HEK293 (cell line): Measurements from ENCODE around the gene GAK.

Experiments
- ATF2 ChIP-seq: fragments of 450-650 bp; formaldehyde crosslinking; IDR thresholded peaks from 2 replicates; pipeline ENCODE4 v1.5.1; 2016; ENCODE audit warnings: missing biosample characterization, missing genetic modification characterization, low read depth
- CTCF ChIP-seq: fragments of 450-650 bp; formaldehyde crosslinking; IDR thresholded peaks from 2 replicates; pipeline ENCODE4 v1.5.1; 2016; ENCODE audit warnings: missing biosample characterization, missing genetic modification characterization
- GLIS1 ChIP-seq: fragments of 450-650 bp; formaldehyde crosslinking; IDR thresholded peaks from 2 replicates; pipeline ENCODE4 v1.5.1; 2016; ENCODE audit warnings: missing biosample characterization, missing genetic modification characterization
- SP7 ChIP-seq: fragments of 450-650 bp; formaldehyde crosslinking; IDR thresholded peaks from 2 replicates; pipeline ENCODE4 v1.5.1; 2016; ENCODE audit warnings: missing biosample characterization, missing genetic modification characterization
- ZBTB1 ChIP-seq: fragments of 450-650 bp; formaldehyde crosslinking; IDR thresholded peaks from 2 replicates; pipeline ENCODE4 v1.5.1; 2016; ENCODE audit warnings: missing biosample characterization, missing genetic modification characterization
- ZFP41 ChIP-seq: fragments of 450-650 bp; formaldehyde crosslinking; IDR thresholded peaks from 2 replicates; pipeline ENCODE4 v1.5.1; 2016; ENCODE audit warnings: missing biosample characterization, missing genetic modification characterization, borderline replicate concordance
- ZNF23 ChIP-seq: fragments of 450-650 bp; formaldehyde crosslinking; IDR thresholded peaks from 2 replicates; pipeline ENCODE4 v1.5.1; 2016; ENCODE audit warnings: missing biosample characterization, missing genetic modification characterization, borderline replicate concordance
- ZNF274 ChIP-seq, 2 experiments: fragments of 200-500 bp in 1 of 2; fragments of 450-650 bp in 1 of 2; sonication (Bioruptor generic) in 1 of 2; formaldehyde crosslinking in 1 of 2; IDR thresholded peaks; 2 replicates each; pipeline versions ENCODE4 v1.5.1 to v1.6.1; 2014 to 2016; ENCODE audit warnings: borderline replicate concordance in 1 of 2, inconsistent platforms in 1 of 2, low read length in 1 of 2, missing biosample characterization in 1 of 2, missing genetic modification characterization in 1 of 2
- ZNF580 ChIP-seq: fragments of 450-650 bp; formaldehyde crosslinking; IDR thresholded peaks from 2 replicates; pipeline ENCODE4 v1.5.1; 2016; ENCODE audit warnings: missing biosample characterization, missing genetic modification characterization
- ZNF777 ChIP-seq: fragments of 450-650 bp; formaldehyde crosslinking; IDR thresholded peaks from 2 replicates; pipeline ENCODE4 v1.5.1; 2017; ENCODE audit warnings: missing biosample characterization, missing genetic modification characterization, borderline replicate concordance
- ZNF792 ChIP-seq: fragments of 450-650 bp; formaldehyde crosslinking; IDR thresholded peaks from 2 replicates; pipeline ENCODE4 v1.5.1; 2016; ENCODE audit warnings: missing biosample characterization, missing genetic modification characterization
- TF ChIP-seq, protein P1 (sequence below): fragments of 450-650 bp; IDR thresholded peaks from 2 replicates; pipeline ENCODE4 v1.5.1; 2018; ENCODE audit warnings: missing biosample characterization, mild to moderate bottlenecking, missing genetic modification characterization

DNA sequence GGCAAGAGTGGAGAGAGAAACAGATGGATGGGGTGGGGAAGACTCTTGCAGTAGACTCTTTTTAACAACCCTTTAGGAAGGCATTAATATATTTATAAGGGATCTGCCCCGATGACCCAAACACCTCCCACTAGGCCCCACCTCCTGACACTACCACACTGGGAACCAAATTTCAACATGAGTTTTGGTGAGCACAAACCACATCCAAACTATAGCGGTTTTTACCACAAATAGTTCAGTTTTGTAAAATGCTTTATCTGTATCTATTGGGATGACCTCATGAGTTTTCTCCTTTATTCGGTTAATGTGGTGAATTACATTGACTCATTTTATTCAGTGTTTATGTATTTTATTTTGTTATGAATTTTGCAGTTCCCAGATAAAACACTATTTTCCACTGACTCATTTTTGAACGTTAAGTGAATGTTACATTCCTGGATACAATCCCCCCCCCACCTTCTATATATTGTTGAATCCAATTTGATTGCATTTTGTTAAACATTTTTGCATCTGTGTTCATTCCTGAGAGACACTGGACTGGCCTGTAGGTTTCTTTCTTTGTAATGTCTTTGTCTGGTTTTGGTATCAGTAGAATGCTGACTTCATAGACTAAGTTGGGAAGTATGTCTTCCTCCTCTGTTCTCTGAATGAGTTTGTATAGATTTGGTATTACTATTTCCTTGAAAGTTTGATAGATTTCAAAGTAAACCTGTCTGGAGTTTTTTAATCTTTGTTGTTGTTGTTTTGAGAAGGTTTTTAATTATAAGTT lies 92.3 kb downstream of the GAK start:
- TF ChIP-seq CTCF (no peak), ZBTB1 (tag by site-specific recombination) (no peak), ZNF777 (no peak), SP7 (tag by site-specific recombination) (no peak), ZNF580 (no peak), ZNF23 (tag by site-specific recombination) (no peak), ZNF792 (tag by site-specific recombination) (no peak), ZFP41 (no peak), ZNF274 (IDR thresholded peaks at IDR 0.05; ENCODE audit: low read length) (no peak), ZNF274 (tag by site-specific recombination; IDR thresholded peaks at IDR 0.05; ENCODE audit: borderline replicate concordance) (no peak), GLIS1 (tag by site-specific recombination) (no peak), ATF2 (no peak)
- TF ChIP-seq, protein P1, sequence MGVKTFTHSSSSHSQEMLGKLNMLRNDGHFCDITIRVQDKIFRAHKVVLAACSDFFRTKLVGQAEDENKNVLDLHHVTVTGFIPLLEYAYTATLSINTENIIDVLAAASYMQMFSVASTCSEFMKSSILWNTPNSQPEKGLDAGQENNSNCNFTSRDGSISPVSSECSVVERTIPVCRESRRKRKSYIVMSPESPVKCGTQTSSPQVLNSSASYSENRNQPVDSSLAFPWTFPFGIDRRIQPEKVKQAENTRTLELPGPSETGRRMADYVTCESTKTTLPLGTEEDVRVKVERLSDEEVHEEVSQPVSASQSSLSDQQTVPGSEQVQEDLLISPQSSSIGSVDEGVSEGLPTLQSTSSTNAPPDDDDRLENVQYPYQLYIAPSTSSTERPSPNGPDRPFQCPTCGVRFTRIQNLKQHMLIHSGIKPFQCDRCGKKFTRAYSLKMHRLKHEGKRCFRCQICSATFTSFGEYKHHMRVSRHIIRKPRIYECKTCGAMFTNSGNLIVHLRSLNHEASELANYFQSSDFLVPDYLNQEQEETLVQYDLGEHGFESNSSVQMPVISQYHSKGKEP (tag by site-specific recombination), result no peak
